ENCODE data around the gene KANK4.

Gene KANK4

DNA sequence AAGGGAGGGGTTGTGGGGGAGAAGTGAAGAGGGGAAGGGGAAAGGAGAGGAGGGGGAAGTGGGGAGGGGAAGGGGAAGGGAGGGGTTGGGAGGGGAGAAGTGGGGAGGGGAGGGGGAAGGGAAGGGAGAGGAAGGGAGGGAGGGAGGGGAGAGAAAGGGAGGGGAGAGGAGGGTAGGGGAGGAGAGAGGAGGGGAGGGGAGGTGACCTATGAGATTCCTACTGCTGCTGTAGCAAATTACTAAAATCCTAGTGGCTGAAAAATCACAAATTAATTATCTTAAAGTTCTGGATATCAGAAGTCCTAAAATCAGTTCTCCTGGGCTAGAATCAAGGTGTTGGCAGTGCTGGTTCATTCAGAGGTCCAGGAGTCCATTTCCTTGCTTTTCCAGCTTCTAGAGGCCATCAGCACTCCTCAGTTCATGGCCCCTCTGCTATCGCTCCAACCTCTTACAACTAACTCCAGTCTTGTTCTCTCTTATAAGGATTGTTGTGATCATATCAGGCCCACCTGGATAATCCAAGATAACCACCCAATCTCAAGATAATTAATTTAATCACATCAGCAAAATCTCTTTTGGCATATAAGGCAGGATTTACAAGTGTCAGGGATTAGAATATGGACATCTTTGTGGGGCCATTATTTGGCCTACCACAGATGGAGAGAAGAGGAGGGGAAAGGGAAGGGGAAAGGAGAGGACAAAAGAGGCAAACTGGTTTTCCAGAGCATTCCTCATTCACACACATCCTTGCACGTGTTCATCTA, 30.4 kb upstream of the KANK4 start:
- DNase-seq (ENCODE audit: low read depth), result no peak
- no peak overlapping the region for H3K4me3 ChIP-seq (ENCODE audit: low read length)
- TF ChIP-seq, protein P1, sequence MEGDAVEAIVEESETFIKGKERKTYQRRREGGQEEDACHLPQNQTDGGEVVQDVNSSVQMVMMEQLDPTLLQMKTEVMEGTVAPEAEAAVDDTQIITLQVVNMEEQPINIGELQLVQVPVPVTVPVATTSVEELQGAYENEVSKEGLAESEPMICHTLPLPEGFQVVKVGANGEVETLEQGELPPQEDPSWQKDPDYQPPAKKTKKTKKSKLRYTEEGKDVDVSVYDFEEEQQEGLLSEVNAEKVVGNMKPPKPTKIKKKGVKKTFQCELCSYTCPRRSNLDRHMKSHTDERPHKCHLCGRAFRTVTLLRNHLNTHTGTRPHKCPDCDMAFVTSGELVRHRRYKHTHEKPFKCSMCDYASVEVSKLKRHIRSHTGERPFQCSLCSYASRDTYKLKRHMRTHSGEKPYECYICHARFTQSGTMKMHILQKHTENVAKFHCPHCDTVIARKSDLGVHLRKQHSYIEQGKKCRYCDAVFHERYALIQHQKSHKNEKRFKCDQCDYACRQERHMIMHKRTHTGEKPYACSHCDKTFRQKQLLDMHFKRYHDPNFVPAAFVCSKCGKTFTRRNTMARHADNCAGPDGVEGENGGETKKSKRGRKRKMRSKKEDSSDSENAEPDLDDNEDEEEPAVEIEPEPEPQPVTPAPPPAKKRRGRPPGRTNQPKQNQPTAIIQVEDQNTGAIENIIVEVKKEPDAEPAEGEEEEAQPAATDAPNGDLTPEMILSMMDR (IDR thresholded peaks at IDR 0.05; ENCODE audit: insufficient read depth, low read depth, low read length, missing control alignments), result no peak

DNA sequence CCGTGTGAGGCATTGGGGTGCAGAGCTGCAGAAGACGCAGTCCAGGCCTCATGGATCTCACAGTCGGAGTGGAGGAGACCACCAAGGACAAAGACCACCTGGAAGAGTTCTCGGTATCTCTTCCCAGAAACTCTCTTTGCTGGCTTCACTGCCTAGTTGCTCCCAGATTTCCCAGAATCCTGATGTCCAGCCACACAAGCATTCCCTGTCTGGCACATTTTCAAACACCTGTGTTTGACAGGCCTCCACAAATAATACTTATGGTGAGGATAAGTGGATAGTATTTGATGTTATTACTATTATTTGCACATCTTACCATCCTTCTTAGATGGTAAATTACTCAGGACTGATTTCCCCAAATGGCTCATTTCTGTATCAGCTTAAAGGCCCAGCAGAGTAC, 27.7 kb upstream of the KANK4 start:
- no peak overlapping the region for H3K4me3 ChIP-seq (ENCODE audit: low read length)
- DNase-seq (ENCODE audit: low read depth), result no peak
- TF ChIP-seq, protein P1 (IDR thresholded peaks at IDR 0.05; ENCODE audit: insufficient read depth, low read depth, low read length, missing control alignments), result no peak

DNA sequence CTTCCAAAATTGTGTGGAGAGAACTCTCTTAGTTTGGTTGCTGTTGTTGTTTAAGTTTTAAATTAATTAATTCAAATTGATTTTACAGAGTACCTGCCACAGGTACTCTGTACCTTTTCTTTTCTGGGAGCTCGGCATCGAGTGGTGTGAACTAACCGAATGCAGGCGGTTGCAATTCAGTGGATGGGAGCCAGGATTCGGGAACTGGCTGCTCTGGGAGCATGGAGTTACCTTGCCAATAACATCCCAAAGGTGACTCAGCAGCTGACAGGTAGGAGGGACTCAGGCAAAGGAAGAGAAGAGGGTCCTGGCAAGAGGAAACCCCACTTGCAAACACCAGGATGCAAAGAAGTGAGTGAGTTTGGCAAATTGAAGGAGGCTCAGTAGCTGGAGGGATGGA, 24.7 kb upstream of the KANK4 start:
- no peak for DNase-seq (ENCODE audit: low read depth)
- no peak overlapping the region for H3K4me3 ChIP-seq (ENCODE audit: low read length)
- TF ChIP-seq, protein P1 (IDR thresholded peaks at IDR 0.05; ENCODE audit: insufficient read depth, low read depth, low read length, missing control alignments), result no peak

DNA sequence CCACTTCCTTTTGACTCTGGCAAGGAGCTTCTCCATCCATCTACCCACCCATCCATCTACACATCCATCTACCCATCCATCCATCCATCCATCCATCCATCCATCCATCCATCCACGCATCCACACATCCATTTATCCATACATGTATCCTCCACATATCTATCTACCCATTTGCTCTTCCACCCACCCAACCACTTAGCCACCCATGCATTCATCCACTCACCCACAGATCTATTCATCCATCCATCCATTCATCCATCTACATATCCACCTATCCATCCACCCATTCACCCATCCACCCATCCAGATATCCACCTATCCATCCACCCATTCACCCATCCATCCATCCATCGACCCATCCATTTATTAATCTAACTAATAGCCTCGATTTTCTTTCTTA, 23.0 kb upstream of the KANK4 start:
- no peak overlapping the region for H3K4me3 ChIP-seq (ENCODE audit: low read length)
- TF ChIP-seq, protein P1 (IDR thresholded peaks at IDR 0.05; ENCODE audit: insufficient read depth, low read depth, low read length, missing control alignments), result no peak
- DNase-seq (ENCODE audit: low read depth), result no peak

DNA sequence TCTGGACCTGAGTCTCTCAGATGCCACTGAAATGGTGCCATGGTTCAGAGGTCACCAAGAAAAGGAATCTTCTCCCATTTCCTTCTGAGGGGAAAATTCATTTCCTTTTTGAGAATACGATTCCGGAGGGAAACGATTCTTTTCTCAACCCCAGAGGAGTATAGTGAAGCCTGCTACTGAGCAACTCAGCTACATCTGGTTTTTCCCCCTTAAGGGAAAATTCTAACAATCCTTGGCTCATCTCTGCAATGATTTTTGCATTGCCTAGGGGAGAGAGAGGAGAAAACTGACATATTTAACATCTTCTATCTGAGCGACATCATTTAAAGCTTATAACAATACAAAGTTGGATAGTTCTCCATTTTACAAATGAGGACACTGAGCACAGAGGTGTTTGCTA, 22.4 kb upstream of the KANK4 start:
- TF ChIP-seq, protein P1 (IDR thresholded peaks at IDR 0.05; ENCODE audit: insufficient read depth, low read depth, low read length, missing control alignments), result no peak
- DNase-seq (ENCODE audit: low read depth), result no peak
- H3K4me3 ChIP-seq (ENCODE audit: low read length), result no peak overlapping the region

DNA sequence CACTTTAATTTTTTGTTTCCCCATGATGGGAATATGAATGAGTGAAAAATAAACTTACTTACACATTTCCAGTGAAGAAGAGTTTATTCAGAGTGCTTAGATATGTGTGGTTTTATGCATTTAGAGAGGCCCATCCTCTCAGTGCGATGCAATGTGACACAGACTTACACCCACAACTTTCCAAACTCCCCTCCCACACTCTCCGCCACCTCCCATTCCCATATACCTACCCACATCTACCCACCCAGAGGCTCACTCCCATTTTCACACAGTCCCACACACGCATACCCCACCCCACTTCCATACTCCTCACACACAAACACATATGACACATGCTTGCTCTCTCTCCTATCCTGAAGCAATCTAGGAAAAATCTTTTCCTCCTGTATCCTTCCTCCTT, 21.9 kb upstream of the KANK4 start:
- no peak overlapping the region for H3K4me3 ChIP-seq (ENCODE audit: low read length)
- TF ChIP-seq, protein P1 (IDR thresholded peaks at IDR 0.05; ENCODE audit: insufficient read depth, low read depth, low read length, missing control alignments), result no peak
- DNase-seq (ENCODE audit: low read depth), result no peak
